Ovary (tissue), 3 donors: ENCODE measurements around the gene FLNC.

ENCODE experiments used
- CTCF ChIP-seq, 3 donors: fragments of 450-650 bp in 2 of 3; fragments of 200-600 bp in 1 of 3; IDR thresholded peaks; one replicate each; pipeline versions ENCODE4 v1.5.1 to v1.8.0; 2016 to 2022; ENCODE audit warnings: antibody characterized with exemption in 3 of 3, mild to moderate bottlenecking in 1 of 3
- EP300 ChIP-seq: sonication (generic); formaldehyde crosslinking; IDR thresholded peaks from one replicate; pipeline ENCODE4 v1.6.1; 2017; ENCODE audit warnings: antibody characterized with exemption
- POLR2A ChIP-seq: fragments of 450-650 bp; IDR thresholded peaks from one replicate; pipeline ENCODE4 v1.6.1; 2017; ENCODE audit warnings: antibody characterized with exemption, mild to moderate bottlenecking, moderate library complexity
- donor health status: DM: no; HTN: no; CAD: no.

- no peak for TF ChIP-seq POLR2A
- no peak for TF ChIP-seq CTCF (IDR thresholded peaks at IDR 0.05)
- TF ChIP-seq EP300 = no peak
These were observed 60.3 kb downstream of the FLNC start for GRCh38 chr7:128890306-128891109.
